MM.1S (cell line): ENCODE measurements around the gene RHBDL1.
A peak's percentile ranks its signal among the peaks of the same experiment; 100 is the strongest.

Experiments
- DNase-seq: peaks from one replicate; pipeline ENCODE4 v3.0.0-alpha.2; 2015
- H2AFZ ChIP-seq: fragments of 300-600 bp; sonication (generic); 2 replicates; pipeline ENCODE4 v1.6.0; 2016; ENCODE audit warnings: antibody characterized with exemption, low read length
- H3F3A ChIP-seq: fragments of 300-600 bp; sonication (generic); 2 replicates; pipeline ENCODE4 v1.6.1; 2016; ENCODE audit warnings: mild to moderate bottlenecking, antibody characterized with exemption, low read length, moderate library complexity, mixed read lengths; ENCODE audit not compliant: insufficient read depth
- H3K27ac ChIP-seq: fragments of 300-600 bp; sonication (generic); 2 replicates; pipeline ENCODE4 v1.5.1; 2016; ENCODE audit warnings: mild to moderate bottlenecking, low read length
- H3K27me3 ChIP-seq: fragments of 300-600 bp; sonication (generic); replicated peaks from 2 replicates; pipeline ENCODE4 v1.6.0; 2016; ENCODE audit warnings: low read length; ENCODE audit not compliant: insufficient read depth
- H3K36me3 ChIP-seq: fragments of 300-600 bp; sonication (generic); replicated peaks from 2 replicates; pipeline ENCODE4 v1.6.1; 2016; ENCODE audit warnings: mild to moderate bottlenecking, low read length, mixed read lengths; ENCODE audit not compliant: insufficient read depth
- H3K4me1 ChIP-seq: fragments of 300-600 bp; sonication (generic); 2 replicates; pipeline ENCODE4 v1.6.1; 2016; ENCODE audit warnings: low read length, mixed read lengths
- H3K4me2 ChIP-seq: fragments of 300-600 bp; sonication (generic); 2 replicates; pipeline ENCODE4 v1.6.0; 2016; ENCODE audit warnings: low read depth, low read length
- H3K4me3 ChIP-seq: fragments of 300-600 bp; sonication (generic); 2 replicates; pipeline ENCODE4 v1.5.1; 2016; ENCODE audit warnings: low read length, mixed read lengths
- H3K79me2 ChIP-seq: fragments of 300-600 bp; sonication (generic); 2 replicates; pipeline ENCODE4 v1.6.1; 2016; ENCODE audit warnings: mixed run types, low read length, mixed read lengths
- H3K9ac ChIP-seq: fragments of 300-600 bp; sonication (generic); 2 replicates; pipeline ENCODE4 v1.6.1; 2016; ENCODE audit warnings: low read length, mixed read lengths
- H3K9me2 ChIP-seq: fragments of 300-600 bp; sonication (generic); replicated peaks from 2 replicates; pipeline ENCODE4 v1.6.1; 2016; ENCODE audit warnings: mild to moderate bottlenecking, low read length, mixed read lengths; ENCODE audit not compliant: insufficient read depth
- H3K9me3 ChIP-seq: fragments of 300-600 bp; sonication (generic); replicated peaks from 2 replicates; pipeline ENCODE4 v1.6.1; 2016; ENCODE audit warnings: mild to moderate bottlenecking, low read length, mixed read lengths; ENCODE audit not compliant: insufficient read depth
- H4K20me1 ChIP-seq: fragments of 300-600 bp; sonication (generic); 2 replicates; pipeline ENCODE4 v1.6.1; 2016; ENCODE audit warnings: mild to moderate bottlenecking, low read length, moderate library complexity, mixed read lengths; ENCODE audit not compliant: insufficient read depth
- CTCF ChIP-seq: fragments of 300-600 bp; sonication (generic); IDR thresholded peaks from 2 replicates; pipeline ENCODE4 v1.5.1; 2016; ENCODE audit warnings: antibody characterized with exemption, low read length, mixed read lengths
- EZH2 ChIP-seq: fragments of 300-600 bp; sonication (generic); optimal IDR thresholded peaks from 2 replicates; pipeline ENCODE3; 2017; ENCODE audit warnings: low read depth, mild to moderate bottlenecking, antibody characterized with exemption, low read length, mixed read lengths
- EZH2phosphoT487 ChIP-seq: fragments of 300-600 bp; sonication (generic); IDR thresholded peaks from 2 replicates; pipeline ENCODE4 v1.6.1; 2018; ENCODE audit warnings: antibody characterized with exemption, low read length

Gene RHBDL1

GRCh38 chr16:657487-657886 is 18.0 kb upstream of the RHBDL1 start:
- DNase-seq = no peak
- Histone ChIP-seq H3K4me1 (peaks cover 8% of the 10 kb centered on the region), H3K27me3 (no peaks in the 10 kb centered on the region), H4K20me1 (no peaks in the 10 kb centered on the region), H3K4me3 (no peak overlapping the region), H3K27ac (no peak overlapping the region), H2AFZ (no peak overlapping the region), H3F3A (no peaks in the 10 kb centered on the region), H3K9me3 (no peaks in the 10 kb centered on the region), H3K36me3 (no peaks in the 10 kb centered on the region), H3K4me2 (no peak overlapping the region), H3K9ac (no peak overlapping the region), H3K9me2 (no peaks in the 10 kb centered on the region), H3K79me2 (no peaks in the 10 kb centered on the region)
- no peak for TF ChIP-seq CTCF
- no peak for TF ChIP-seq EZH2
- no peak for TF ChIP-seq EZH2phosphoT487

GRCh38 chr16:658679-659571 is 16.5 kb upstream of the RHBDL1 start:
- Histone ChIP-seq H2AFZ (no peak overlapping the region), H3K27me3 (no peaks in the 10 kb centered on the region), H3K9me2 (no peaks in the 10 kb centered on the region), H3K9me3 (no peaks in the 10 kb centered on the region), H3K27ac (no peak overlapping the region), H3K9ac (no peak overlapping the region), H3K79me2 (no peaks in the 10 kb centered on the region), H3K36me3 (no peaks in the 10 kb centered on the region), H3K4me3 (no peak overlapping the region), H4K20me1 (no peaks in the 10 kb centered on the region), H3K4me1 (peaks cover 8% of the 10 kb centered on the region), H3F3A (no peaks in the 10 kb centered on the region), H3K4me2 (no peak overlapping the region)
- DNase-seq = no peak
- no peak for TF ChIP-seq CTCF
- no peak for TF ChIP-seq EZH2
- TF ChIP-seq EZH2phosphoT487 = no peak

GRCh38 chr16:659618-660017 is 15.9 kb upstream of the RHBDL1 start:
- no peaks in the 10 kb centered on the region for H3K27me3 ChIP-seq

More at GRCh38 chr16:659618-660017, 15.9 kb upstream of the RHBDL1 start:
- peaks cover 8% of the 10 kb centered on the region for H3K4me1 ChIP-seq
- H3K79me2 ChIP-seq = no peaks in the 10 kb centered on the region
- no peaks in the 10 kb centered on the region for H3K9me3 ChIP-seq
- no peaks in the 10 kb centered on the region for H4K20me1 ChIP-seq
- H3K27ac ChIP-seq = no peak overlapping the region
- H3K9me2 ChIP-seq = no peaks in the 10 kb centered on the region
- no peaks in the 10 kb centered on the region for H3K36me3 ChIP-seq
- no peaks in the 10 kb centered on the region for H3F3A ChIP-seq
- no peak for DNase-seq
- no peak for TF ChIP-seq CTCF
- no peak for TF ChIP-seq EZH2phosphoT487
- TF ChIP-seq EZH2 = no peak
- no peak overlapping the region for H3K4me3 ChIP-seq
- no peak overlapping the region for H3K9ac ChIP-seq
- H3K4me2 ChIP-seq = peak overlapping the region; percentile 79; the same call in 1 of the 2 replicates
- H2AFZ ChIP-seq = no peak overlapping the region
